NCI-H187 treated with DMSO at 0.1 percent for 48 hours (cell line): ENCODE measurements around the gene GLIS1.
"Not testable (repeated sequence)": the region's sequence is repeated elsewhere in the genome, so short reads cannot be mapped to it uniquely, and the experiment has no call there.

Experiments
- DNase-seq: peaks from one replicate; lab custom pipeline; 2025; lab: John Stamatoyannopoulos, UW

GLIS1 gene

GRCh38 chr1:53559854-53560580, 178.9 kb downstream of the GLIS1 start:
- DNase-seq: no peak

GRCh38 chr1:53559391-53559815, 179.6 kb downstream of the GLIS1 start:
- no peak for DNase-seq

GRCh38 chr1:53558739-53559315, 180.1 kb downstream of the GLIS1 start:
- DNase-seq: no peak

- DNase-seq: no peak
These were observed 180.9 kb downstream of the GLIS1 start for GRCh38 chr1:53557830-53558738.

- no peak for DNase-seq
These were observed 181.6 kb downstream of the GLIS1 start for GRCh38 chr1:53557369-53557768.

- no peak for DNase-seq
These were observed 182.2 kb downstream of the GLIS1 start for GRCh38 chr1:53556657-53557227.

- DNase-seq: not testable (repeated sequence)
These were observed 183.2 kb downstream of the GLIS1 start for GRCh38 chr1:53555620-53556326.

- no peak for DNase-seq
These were observed 184.2 kb downstream of the GLIS1 start for GRCh38 chr1:53554592-53555305.

GRCh38 chr1:53553734-53554509, 185.0 kb downstream of the GLIS1 start:
- DNase-seq: no peak

GRCh38 chr1:53552981-53553733, 185.8 kb downstream of the GLIS1 start:
- DNase-seq: no peak

GRCh38 chr1:53552146-53552861, 186.7 kb downstream of the GLIS1 start:
- no peak for DNase-seq

- no peak for DNase-seq
These were observed 187.5 kb downstream of the GLIS1 start for GRCh38 chr1:53551428-53551995.

- DNase-seq: no peak
These were observed 188.7 kb downstream of the GLIS1 start for GRCh38 chr1:53550201-53550741.

GRCh38 chr1:53549781-53550180, 189.2 kb downstream of the GLIS1 start:
- DNase-seq: no peak

GRCh38 chr1:53549287-53549686, 189.7 kb downstream of the GLIS1 start:
- DNase-seq: no peak

GRCh38 chr1:53548031-53548491, 190.9 kb downstream of the GLIS1 start:
- no peak for DNase-seq

GRCh38 chr1:53547231-53547790, 191.7 kb downstream of the GLIS1 start:
- no peak for DNase-seq
